ENCODE results near the gene BIRC5.

Gene BIRC5

GRCh38 chr17:78184351-78184750, 29.7 kb upstream of the BIRC5 start:
- DNase-seq (ENCODE audit: low read depth) = no peak

DNA sequence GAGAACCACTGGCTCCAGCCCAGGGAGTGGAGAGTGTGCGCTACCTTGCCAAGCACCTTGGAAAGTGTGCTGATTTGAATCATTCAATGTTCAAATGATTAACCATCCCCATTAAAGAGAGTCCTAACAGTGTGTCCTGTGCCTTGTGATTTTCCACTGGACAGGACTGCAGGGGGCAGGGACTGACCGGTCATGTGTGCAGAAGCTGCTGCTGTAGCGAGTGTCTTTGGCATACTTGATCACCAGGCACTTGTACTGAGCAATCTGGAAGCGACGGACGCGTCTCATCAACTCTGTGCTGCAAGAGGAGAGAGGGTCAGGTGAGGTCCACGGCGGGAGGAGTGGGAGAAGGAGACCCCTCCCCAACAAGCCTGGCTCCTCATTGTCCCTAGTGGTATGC, 29.2 kb upstream of the BIRC5 start:
- no peak for DNase-seq (ENCODE audit: low read depth)

GRCh38 chr17:78185981-78186691, 27.9 kb upstream of the BIRC5 start:
- no peak for DNase-seq (ENCODE audit: low read depth)

GRCh38 chr17:78186692-78187595, 27.1 kb upstream of the BIRC5 start, which contains the start of the genes AFMID and TK1:
TSS of gene AFMID (plus strand) at chr17:78187362. CDS start at chr17:78187371, 9 bp downstream.
TSS of gene TK1 (minus strand) at chr17:78187052. CDS start at chr17:78186994, 58 bp downstream.
- peak; percentile 93 for DNase-seq (ENCODE audit: low read depth)

DNA sequence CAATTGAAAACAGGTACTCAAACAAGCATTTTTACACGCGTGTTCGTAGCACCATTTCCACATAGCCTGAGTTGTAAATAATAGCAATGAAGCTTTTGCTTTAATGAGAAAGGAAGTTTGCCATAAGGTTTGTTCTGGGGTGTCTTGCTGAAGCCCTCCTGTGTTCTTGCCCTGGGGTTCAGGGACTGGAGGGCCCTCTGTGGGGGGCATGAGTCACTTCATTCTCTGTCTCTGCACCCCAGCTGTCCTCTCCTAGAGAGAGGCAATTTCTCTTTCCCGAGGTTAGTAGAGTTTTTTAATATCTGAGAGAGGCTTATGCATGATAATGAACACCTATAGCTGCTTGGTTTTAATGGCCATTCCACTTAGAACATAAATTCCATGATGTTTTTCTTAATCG, 17.3 kb upstream of the BIRC5 start:
- DNase-seq (ENCODE audit: low read depth) = no peak

GRCh38 chr17:78197147-78197832, 16.8 kb upstream of the BIRC5 start:
- DNase-seq (ENCODE audit: low read depth) = no peak

DNA sequence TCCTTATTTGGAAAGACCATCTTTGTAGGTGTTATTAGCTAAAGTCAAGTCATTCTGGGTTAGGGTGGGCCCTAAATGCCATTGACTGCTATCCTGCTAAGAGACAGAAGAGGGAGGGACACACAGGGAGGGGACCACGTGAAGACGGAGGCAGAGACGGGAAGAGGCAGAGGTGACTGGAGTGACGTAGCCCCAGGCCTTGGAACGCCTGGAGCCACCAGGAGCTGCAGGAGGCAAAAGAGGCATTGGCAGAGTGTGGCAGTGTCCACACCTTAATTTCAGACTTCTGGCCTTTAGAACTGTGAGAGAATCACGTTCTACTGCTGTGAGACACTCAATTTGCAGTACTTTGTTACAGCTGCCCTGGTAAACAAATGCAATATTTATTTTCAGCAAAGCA, 13.6 kb upstream of the BIRC5 start:
- no peak for DNase-seq (ENCODE audit: low read depth)

DNA sequence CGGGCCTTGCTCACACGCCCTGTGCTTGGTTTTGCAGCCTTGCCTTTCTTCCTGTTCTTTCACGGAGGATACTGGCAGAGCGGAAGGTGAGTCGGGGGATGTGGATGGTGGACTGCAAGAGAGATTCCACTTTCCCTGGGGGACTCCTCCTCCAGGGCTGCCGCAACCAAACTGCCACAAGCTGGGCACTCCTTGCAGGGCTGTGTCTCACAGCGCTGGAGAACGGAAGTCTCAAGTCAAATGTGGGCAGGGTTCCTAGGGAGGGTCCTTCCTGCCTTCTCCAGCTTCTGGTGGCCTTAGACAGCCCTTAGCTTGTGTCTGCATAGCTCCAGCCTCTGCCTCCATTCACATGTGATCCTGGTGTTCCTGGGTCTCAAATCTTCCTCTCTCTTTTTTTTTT, 11.4 kb upstream of the BIRC5 start:
- DNase-seq (ENCODE audit: low read depth) = no peak

DNA sequence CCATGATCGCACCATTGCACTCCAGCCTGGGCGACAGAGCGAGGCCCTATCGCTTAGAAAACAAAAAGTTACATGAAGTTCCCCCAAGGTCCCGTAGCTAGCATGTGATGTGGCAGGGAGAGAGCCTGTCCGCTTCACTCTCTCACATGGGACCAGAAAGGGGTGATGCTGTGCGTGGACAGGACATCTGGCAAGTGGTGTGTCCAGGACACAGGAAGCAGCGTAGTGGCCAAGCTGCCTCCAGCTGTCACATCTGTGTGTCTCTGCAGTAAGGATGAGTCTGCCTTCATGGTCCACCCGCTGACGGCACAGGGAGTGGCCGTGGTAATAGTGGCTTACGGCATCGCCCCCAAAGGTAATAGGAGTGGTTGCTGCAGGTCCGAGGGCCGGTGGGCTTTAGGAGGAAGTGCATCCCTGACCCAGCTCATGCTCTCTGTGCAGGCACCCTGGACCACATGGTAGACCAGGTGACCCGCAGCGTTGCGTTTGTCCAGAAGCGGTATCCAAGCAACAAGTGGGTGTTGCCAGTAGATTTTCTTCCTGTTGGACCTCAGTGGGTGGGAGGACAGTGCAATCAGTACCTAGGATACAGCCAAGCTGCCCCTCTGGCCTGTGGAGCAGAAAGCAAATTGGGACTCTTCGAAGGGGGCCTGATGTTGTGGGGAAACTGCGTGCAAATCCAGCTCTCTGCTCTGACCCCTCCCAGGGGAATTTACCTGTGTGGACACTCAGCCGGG, 9.5 kb upstream of the BIRC5 start:
- no peak for DNase-seq (ENCODE audit: low read depth)

GRCh38 chr17:78205124-78205775, 8.8 kb upstream of the BIRC5 start:
- no peak for DNase-seq (ENCODE audit: low read depth)

- no peak for DNase-seq (ENCODE audit: low read depth)
Measured at GRCh38 chr17:78206298-78206697, 7.8 kb upstream of the BIRC5 start.

DNA sequence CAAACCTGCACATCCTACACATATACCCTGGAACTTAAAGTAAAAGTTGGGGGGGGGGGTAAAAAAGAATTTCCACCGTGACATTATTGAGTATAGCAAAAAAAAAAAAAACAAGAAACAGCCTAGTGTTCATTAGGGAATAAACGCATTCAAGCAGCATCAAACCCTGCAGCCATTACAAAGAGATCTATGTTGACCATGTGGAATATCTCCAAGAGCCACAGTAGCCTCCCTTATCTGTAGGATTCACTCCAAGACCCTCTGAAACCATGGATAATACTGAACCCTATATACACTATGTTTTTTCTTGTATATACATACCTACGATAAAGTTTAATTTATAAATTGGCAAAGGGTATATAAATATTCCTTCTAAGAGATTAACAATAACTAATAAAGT, 5.6 kb upstream of the BIRC5 start:
- no peak for DNase-seq (ENCODE audit: low read depth)

GRCh38 chr17:78210111-78210510, 3.9 kb upstream of the BIRC5 start:
- no peak for DNase-seq (ENCODE audit: low read depth)

- no peak for DNase-seq (ENCODE audit: low read depth)
Measured at GRCh38 chr17:78211032-78211431, 3.0 kb upstream of the BIRC5 start.

- no peak for DNase-seq (ENCODE audit: low read depth)
Measured at GRCh38 chr17:78214706-78215061, 631 bp downstream of the BIRC5 start.

GRCh38 chr17:78219396-78220150, 5.5 kb downstream of the BIRC5 start:
- DNase-seq (ENCODE audit: low read depth) = no peak

GRCh38 chr17:78223061-78223460, 9.0 kb downstream of the BIRC5 start:
- no peak for DNase-seq (ENCODE audit: low read depth)

- no peak for DNase-seq (ENCODE audit: low read depth)
Measured at GRCh38 chr17:78223765-78224164, 9.7 kb downstream of the BIRC5 start.

- no peak for DNase-seq (ENCODE audit: low read depth)
Measured at GRCh38 chr17:78224231-78225087, 10.4 kb downstream of the BIRC5 start.
